ENCODE results near the gene SCAP. TPM values are rescaled to one million over a fixed set of nuclear protein-coding genes. Genes with fewer than 3 reads are reported as not detected.

Gene SCAP
- total RNA-seq, 4 donors from 2014 or later, result 68.7 to 108 (median 79.5) TPM

DNA sequence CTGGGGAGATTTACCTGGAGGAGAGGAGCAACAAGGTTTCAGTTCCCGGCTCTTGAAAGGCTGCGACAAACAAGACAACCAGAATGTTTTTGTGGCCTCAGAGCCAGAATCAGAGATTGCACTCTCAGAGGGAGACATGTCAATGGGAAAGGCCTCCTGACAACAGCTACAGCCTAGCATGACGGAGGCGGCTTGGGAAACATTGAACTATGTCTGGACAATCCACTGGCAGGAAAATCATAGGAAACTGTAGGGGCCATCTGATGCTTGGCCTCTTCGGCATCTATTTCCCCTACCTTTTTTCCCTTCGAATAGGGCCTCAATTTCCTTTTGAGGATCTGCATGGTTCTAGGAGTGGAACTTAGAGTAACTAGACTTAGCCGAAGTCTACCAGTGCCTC lies 108.1 kb downstream of the SCAP start:
- no peak for DNase-seq
- no peaks in the 10 kb centered on the region for H3K36me3 ChIP-seq
- H3K9me3 ChIP-seq, result no peaks in the 10 kb centered on the region
- TF ChIP-seq, protein P1, sequence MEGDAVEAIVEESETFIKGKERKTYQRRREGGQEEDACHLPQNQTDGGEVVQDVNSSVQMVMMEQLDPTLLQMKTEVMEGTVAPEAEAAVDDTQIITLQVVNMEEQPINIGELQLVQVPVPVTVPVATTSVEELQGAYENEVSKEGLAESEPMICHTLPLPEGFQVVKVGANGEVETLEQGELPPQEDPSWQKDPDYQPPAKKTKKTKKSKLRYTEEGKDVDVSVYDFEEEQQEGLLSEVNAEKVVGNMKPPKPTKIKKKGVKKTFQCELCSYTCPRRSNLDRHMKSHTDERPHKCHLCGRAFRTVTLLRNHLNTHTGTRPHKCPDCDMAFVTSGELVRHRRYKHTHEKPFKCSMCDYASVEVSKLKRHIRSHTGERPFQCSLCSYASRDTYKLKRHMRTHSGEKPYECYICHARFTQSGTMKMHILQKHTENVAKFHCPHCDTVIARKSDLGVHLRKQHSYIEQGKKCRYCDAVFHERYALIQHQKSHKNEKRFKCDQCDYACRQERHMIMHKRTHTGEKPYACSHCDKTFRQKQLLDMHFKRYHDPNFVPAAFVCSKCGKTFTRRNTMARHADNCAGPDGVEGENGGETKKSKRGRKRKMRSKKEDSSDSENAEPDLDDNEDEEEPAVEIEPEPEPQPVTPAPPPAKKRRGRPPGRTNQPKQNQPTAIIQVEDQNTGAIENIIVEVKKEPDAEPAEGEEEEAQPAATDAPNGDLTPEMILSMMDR (IDR thresholded peaks at IDR 0.05), result no peak
- no peak for TF ChIP-seq POLR2A (IDR thresholded peaks at IDR 0.05)
- H3K27ac ChIP-seq, result no peak overlapping the region
- intact Hi-C loops (cut with DNase I), result no loop called here
- no peak overlapping the region for H3K4me3 ChIP-seq
- peaks cover 0 to 15% (median 0%) of the 10 kb centered on the region in 4 donors for H3K27me3 ChIP-seq
- WGBS, 2 donors, result 91 to 92% methylated on average over 7 of the region's 7 CpGs
- H3K4me1 ChIP-seq, result peaks cover 0 to 14% (median 2%) of the 10 kb centered on the region in 3 donors

DNA sequence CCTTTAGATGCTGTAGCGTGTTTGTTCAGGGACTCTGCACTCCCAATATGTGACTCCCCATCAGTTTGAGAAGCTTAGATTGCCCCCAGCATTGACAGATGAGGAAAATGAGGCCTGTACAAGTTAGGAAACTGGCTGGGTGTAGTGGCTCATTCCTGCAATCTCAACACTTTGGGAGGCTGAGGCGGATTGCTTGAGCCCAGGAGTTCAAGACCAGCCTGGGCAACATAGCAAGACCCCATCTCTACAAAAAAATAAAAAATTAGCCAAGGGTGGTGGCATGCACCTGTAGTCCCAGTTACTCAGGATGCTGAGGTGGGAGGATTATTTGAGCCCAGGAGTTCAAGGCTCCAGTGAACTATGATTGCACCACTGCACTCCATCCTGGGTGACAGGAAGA lies 108.9 kb downstream of the SCAP start:
- Histone ChIP-seq H3K27me3 (peaks cover 0 to 14% (median 0%) of the 10 kb centered on the region in 4 donors), H3K36me3 (no peaks in the 10 kb centered on the region), H3K4me3 (no peak overlapping the region), H3K4me1 (peaks cover 0 to 15% (median 3%) of the 10 kb centered on the region in 3 donors), H3K9me3 (no peaks in the 10 kb centered on the region), H3K27ac (no peak overlapping the region)
- no peak for DNase-seq
- intact Hi-C loops (cut with DNase I), result no loop called here
- TF ChIP-seq, protein P1 (IDR thresholded peaks at IDR 0.05), result no peak
- no peak for TF ChIP-seq POLR2A (IDR thresholded peaks at IDR 0.05)
- WGBS, 2 donors, result 80 to 93% methylated on average over 2 of the region's 2 CpGs

DNA sequence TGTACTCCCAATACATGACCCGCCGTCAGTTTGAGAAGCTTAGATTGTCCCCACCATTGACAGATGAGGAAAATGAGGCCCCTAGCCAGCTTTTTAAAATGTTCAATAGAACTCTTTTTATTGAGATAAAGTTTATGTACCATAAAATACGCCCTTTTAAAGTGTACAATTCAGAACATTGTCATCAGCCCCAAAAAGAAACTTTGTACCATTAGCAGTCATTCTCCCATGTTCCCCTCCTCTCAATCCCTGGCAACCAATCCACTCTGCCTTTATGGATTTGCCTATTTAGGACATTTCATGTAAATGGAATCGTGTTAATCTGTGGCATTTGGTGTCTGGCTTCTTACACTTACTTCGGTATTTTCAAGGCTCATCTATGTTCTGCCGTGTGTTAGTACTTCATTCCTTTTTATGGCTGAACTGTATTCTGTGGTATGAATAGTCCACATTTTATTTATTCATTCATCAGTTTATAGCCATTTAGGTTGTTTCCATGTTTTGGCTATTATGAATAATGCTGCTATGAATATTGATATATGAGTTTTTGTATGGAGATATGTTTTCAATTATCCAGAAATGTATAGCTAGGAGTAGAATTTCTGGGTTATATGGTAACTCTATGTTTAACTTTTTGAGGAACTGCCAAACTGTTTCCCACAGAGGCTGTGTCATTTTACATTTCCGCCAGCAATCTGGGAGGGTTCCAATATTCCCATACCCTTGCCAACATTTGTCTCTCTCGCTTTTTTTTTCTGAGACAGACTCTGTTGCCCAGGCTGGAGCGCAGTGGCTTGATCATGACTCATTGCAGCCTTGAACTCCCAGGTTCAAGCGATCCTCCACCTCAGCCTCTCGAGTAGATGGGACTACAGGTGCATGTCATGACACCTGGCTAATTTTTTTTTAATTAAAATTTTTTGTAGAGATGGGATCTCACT lies 110.3 kb downstream of the SCAP start:
- Histone ChIP-seq H3K9me3 (peaks cover 0 to 3% (median 0%) of the 10 kb centered on the region in 3 donors), H3K4me1 (peaks cover 0 to 15% (median 3%) of the 10 kb centered on the region in 3 donors), H3K27ac (peak overlapping the region in 2 of 4 donors; percentile 13 to 38), H3K4me3 (no peak overlapping the region), H3K27me3 (peaks cover 0 to under 1% (median 0%) of the 10 kb centered on the region in 4 donors), H3K36me3 (no peaks in the 10 kb centered on the region)
- intact Hi-C loops (cut with DNase I), result no loop called here
- TF ChIP-seq POLR2A (IDR thresholded peaks at IDR 0.05), result no peak
- TF ChIP-seq, protein P1 (IDR thresholded peaks at IDR 0.05), result no peak
- 33 to 37% methylated on average over 11 of the region's 11 CpGs for WGBS, 2 donors
- no peak for DNase-seq

Small RNA genes within 50 kb of the gene (small RNA-seq; reads per million reads assigned to genes)
- gene AC099778.2, result 0 to 0.30 (median 0.07) reads per million in 4 donors

Other genes with a start within 250 kb of the SCAP start
- 1 to 10 TPM; 1.1 to 9.2 (median 7.5) TPM for gene KIF9, start 193.1 kb downstream of the SCAP start, total RNA-seq
- 10 to 100 TPM; 12.4 to 19.5 (median 17.0) TPM for gene KLHL18, start 193.0 kb downstream of the SCAP start, total RNA-seq
- gene PTPN23, start 94.9 kb downstream of the SCAP start, total RNA-seq, result 100 to 1,000 TPM in 1 of 4 donors, 10 to 100 TPM in 3; 10.5 to 134 (median 24.4) TPM
- 10 to 100 TPM in 3 of 4 donors, 1 to 10 TPM in 1; 9.1 to 22.3 (median 21.3) TPM for gene ELP6, start 37.8 kb upstream of the SCAP start, total RNA-seq
- under 1 TPM in 3 of 4 donors, not detected in 1; 0.19 to 0.32 (median 0.31) TPM for gene CSPG5, start 102.9 kb upstream of the SCAP start, total RNA-seq